NCI-H1092 treated with DMSO at 0.1 percent for 48 hours (cell line): Measurements from ENCODE around the gene ECM2.

Experiments
- DNase-seq: peaks from one replicate; lab custom pipeline; 2025; lab: John Stamatoyannopoulos, UW

ECM2 gene

GRCh38 chr9:92527832-92528521 lies 7.8 kb downstream of the ECM2 start:
- no peak for DNase-seq

- DNase-seq, result no peak
Measured at GRCh38 chr9:92527291-92527828, 8.4 kb downstream of the ECM2 start.

- DNase-seq, result no peak
Measured at GRCh38 chr9:92525306-92525705, 10.5 kb downstream of the ECM2 start.

GRCh38 chr9:92524881-92525280 lies 10.9 kb downstream of the ECM2 start:
- no peak for DNase-seq

- no peak for DNase-seq
Measured at GRCh38 chr9:92522983-92523970, 12.5 kb downstream of the ECM2 start.

- no peak for DNase-seq
Measured at GRCh38 chr9:92520837-92521236, 15.0 kb downstream of the ECM2 start.

GRCh38 chr9:92518199-92518598 lies 17.6 kb downstream of the ECM2 start:
- DNase-seq, result no peak

- DNase-seq, result no peak
Measured at GRCh38 chr9:92517046-92517445, 18.7 kb downstream of the ECM2 start.

- DNase-seq, result no peak
Measured at GRCh38 chr9:92516521-92516920, 19.3 kb downstream of the ECM2 start.

- DNase-seq, result no peak
Measured at GRCh38 chr9:92514635-92515034, 21.2 kb downstream of the ECM2 start.

GRCh38 chr9:92513349-92513748 lies 22.4 kb downstream of the ECM2 start:
- no peak for DNase-seq

- DNase-seq, result no peak
Measured at GRCh38 chr9:92512622-92513021, 23.2 kb downstream of the ECM2 start.

GRCh38 chr9:92510747-92511146 lies 25.0 kb downstream of the ECM2 start:
- DNase-seq, result no peak

GRCh38 chr9:92509050-92509449 lies 26.7 kb downstream of the ECM2 start:
- no peak for DNase-seq

GRCh38 chr9:92508018-92508820 lies 27.6 kb downstream of the ECM2 start:
- DNase-seq, result no peak

- DNase-seq, result no peak
Measured at GRCh38 chr9:92507496-92507895, 28.3 kb downstream of the ECM2 start.

- no peak for DNase-seq
Measured at GRCh38 chr9:92507005-92507404, 28.8 kb downstream of the ECM2 start.

GRCh38 chr9:92506184-92506857 lies 29.5 kb downstream of the ECM2 start:
- DNase-seq, result no peak

- DNase-seq, result no peak
Measured at GRCh38 chr9:92504881-92505280, 30.9 kb downstream of the ECM2 start.

GRCh38 chr9:92503156-92503555 lies 32.6 kb downstream of the ECM2 start:
- DNase-seq, result no peak

- peak; percentile 15 for DNase-seq
Measured at GRCh38 chr9:92501671-92502393, 34.0 kb downstream of the ECM2 start.
